GM12878 (cell line): ENCODE measurements around the gene WDR76. TPM values are rescaled to one million over a fixed set of nuclear protein-coding genes. Genes with fewer than 3 reads are reported as not detected.

Source experiments
- ATAC-seq: fragments of 200-7000 bp; cut with Tn5 transposase; 3 replicates; pipeline ENCODE4 v1.9.1; 2020; ENCODE audit warnings: mild to moderate bottlenecking, moderate library complexity
- BruUV-seq: library from RNA; stranded (reverse); fragments of 400-500 nt; replicated peaks from 2 replicates; lab custom pipeline; 2021; lab: Mats Ljungman, UMichigan
- CTCF ChIA-PET: fragments of 300-600 bp; sonication (Branson Sonifier 250); formaldehyde crosslinking; extraction: SDS; loops from one replicate; lab custom pipeline; 2021; ENCODE audit warnings: inconsistent platforms; lab: Yijun Ruan, JAX
- POLR2A ChIA-PET: fragments of 350-600 bp; formaldehyde crosslinking; extraction: SDS; loops from one replicate; lab custom pipeline; 2021; ENCODE audit warnings: inconsistent platforms; lab: Charles Lee
- RAD21 ChIA-PET: fragments of 300-600 bp; sonication (Branson Sonifier 250); formaldehyde crosslinking; loops from one replicate; lab custom pipeline; 2023; ENCODE audit warnings: antibody characterized with exemption; ENCODE audit not compliant: unreplicated experiment; lab: Charles Lee
- SMC1A ChIA-PET: fragments of 300-600 bp; sonication (Branson Sonifier 250); formaldehyde crosslinking; loops from one replicate; lab custom pipeline; 2023; ENCODE audit not compliant: unreplicated experiment, uncharacterized antibody; lab: Charles Lee
- DNase-seq: peaks from one replicate; pipeline ENCODE4 v3.0.0-alpha.2; 2011; ENCODE audit warnings: low read depth, low spot score
- FAIRE-seq: peaks from 3 replicates; lab custom pipeline; 2011; peaks lifted over from hg19 to GRCh38; lab: Jason Lieb, UNC
- H2AFZ ChIP-seq: 2 replicates; pipeline ENCODE4 v1.6.0; 2011; ENCODE audit warnings: low read depth, low read length, control low read depth; ENCODE audit not compliant: control insufficient read depth
- H3K27ac ChIP-seq: 2 replicates; pipeline ENCODE4 v1.5.1; 2011; ENCODE audit warnings: control low read depth; ENCODE audit not compliant: control insufficient read depth, insufficient read depth
- H3K27me3 ChIP-seq, 2 experiments: replicated peaks in 1 of 2; 2 replicates each; pipeline versions ENCODE4 v1.6.0 to v1.6.1; 2011; ENCODE audit warnings: low read length in 1 of 2; ENCODE audit not compliant: control insufficient read depth in 2 of 2, insufficient read depth in 2 of 2
- H3K36me3 ChIP-seq, 2 experiments: 2 replicates each; pipeline ENCODE4 v1.5.1; 2011; ENCODE audit warnings: low read length in 1 of 2; ENCODE audit not compliant: control insufficient read depth in 2 of 2, insufficient read depth in 2 of 2
- H3K4me1 ChIP-seq: 2 replicates; pipeline ENCODE4 v1.6.1; 2011; ENCODE audit warnings: mild to moderate bottlenecking, low read length, moderate library complexity, mixed read lengths; ENCODE audit not compliant: control insufficient read depth, insufficient read depth
- H3K4me2 ChIP-seq: 2 replicates; pipeline ENCODE4 v1.6.0; 2011; ENCODE audit warnings: control low read depth; ENCODE audit not compliant: control insufficient read depth, insufficient read depth
- H3K4me3 ChIP-seq: fragments of 200-600 bp; sonication (generic); 2 replicates; pipeline ENCODE4 v1.5.1; 2016
- H3K79me2 ChIP-seq: 2 replicates; pipeline ENCODE4 v1.6.0; 2011; ENCODE audit warnings: low read length; ENCODE audit not compliant: control insufficient read depth, insufficient read depth
- H3K9ac ChIP-seq: 2 replicates; pipeline ENCODE4 v1.8.0; 2011; ENCODE audit warnings: low read length, control low read depth, mixed read lengths; ENCODE audit not compliant: control insufficient read depth, insufficient read depth
- H3K9me3 ChIP-seq: replicated peaks from 3 replicates; pipeline ENCODE4 v1.5.1; 2011; ENCODE audit warnings: mild to moderate bottlenecking, low read length; ENCODE audit not compliant: control insufficient read depth, insufficient read depth
- H4K20me1 ChIP-seq: 2 replicates; pipeline ENCODE4 v1.6.0; 2011; ENCODE audit not compliant: control insufficient read depth, insufficient read depth
- BRCA1 ChIP-seq: IDR thresholded peaks from 2 replicates; pipeline ENCODE4 v1.6.1; 2011; ENCODE audit warnings: low read depth, low read length, improper control_type of control experiment
- CBX5 ChIP-seq: sonication (generic); IDR thresholded peaks from 2 replicates; pipeline ENCODE4 v1.6.1; 2016; ENCODE audit warnings: low read depth, moderate library complexity, mild to moderate bottlenecking, inconsistent platforms
- E4F1 ChIP-seq: fragments of 450-650 bp; IDR thresholded peaks from 2 replicates; pipeline ENCODE4 v1.6.1; 2018; ENCODE audit warnings: borderline replicate concordance, mild to moderate bottlenecking; ENCODE audit not compliant: partially characterized antibody
- EZH2 ChIP-seq: IDR thresholded peaks from 2 replicates; pipeline ENCODE4 v1.6.1; 2012; ENCODE audit warnings: low read depth, mild to moderate bottlenecking, control low read depth, inconsistent platforms, low read length, borderline replicate concordance; ENCODE audit not compliant: control insufficient read depth
- JUNB ChIP-seq: IDR thresholded peaks from 2 replicates; pipeline ENCODE4 v1.6.1; 2016; ENCODE audit warnings: antibody characterized with exemption, mild to moderate bottlenecking
- MYC ChIP-seq: IDR thresholded peaks from 2 replicates; pipeline ENCODE4 v1.6.1; 2011; ENCODE audit warnings: mild to moderate bottlenecking, low read length, moderate library complexity, inconsistent platforms; ENCODE audit not compliant: insufficient read depth, insufficient replicate concordance, insufficient read length, severe bottlenecking
- PML ChIP-seq: IDR thresholded peaks from 2 replicates; pipeline ENCODE4 v1.6.1; 2012; ENCODE audit warnings: low read length, inconsistent platforms
- POLR2AphosphoS5 ChIP-seq: IDR thresholded peaks from 2 replicates; pipeline ENCODE4 v1.6.1; 2011; ENCODE audit warnings: mild to moderate bottlenecking, low read length, inconsistent platforms
- WGBS: methylation state at CpG from one replicate; pipeline ENCODE4 v1.1.6; 2016; ENCODE audit warnings: low lambda C conversion rate; ENCODE audit not compliant: insufficient replicate concordance, insufficient coverage; ENCODE audit errors: missing lambda C conversion rate; 5-methylcytosine and 5-hydroxymethylcytosine counted together
- in situ Hi-C: fragments of 300-500 bp; cut with MboI; formaldehyde crosslinking; loops from 9 replicates; pipeline ENCODE4 v1.14.3; 2018; ENCODE audit warnings: mixed read lengths
- intact Hi-C: fragments of 100-400 bp; cut with micrococcal nuclease; formaldehyde crosslinking; loops from one replicate; pipeline ENCODE4 v1.14.2; 2022; ENCODE audit not compliant: unreplicated experiment
- polyA plus RNA-seq, 11 experiments: library from polyadenylated mRNA; depleted of rRNA in 4 of 11; unstranded in 6 of 11; stranded (reverse) in 5 of 11; fragments of >200 nt; fragmentation: Nextera tagmentation in 4 of 11; fragmentation: Illumina TruSeq in 1 of 11; extraction: Ambion mirVana in 4 of 11; extraction: Trizol in 1 of 11; gene quantifications; 1 replicate in 1 of 11; 2 replicates in 10 of 11; pipeline versions ENCODE4 v1.2.1 to v1.2.3, GENCODE V29; 2011 to 2016; ENCODE audit warnings: inconsistent platforms in 2 of 11, missing spikeins in 2 of 11, low read depth in 1 of 11
- total RNA-seq, 4 experiments: library from RNA; depleted of rRNA in 3 of 4; stranded (reverse); fragments of >200 nt in 3 of 4; fragmentation: Illumina TruSeq in 1 of 4; extraction: Trizol in 1 of 4; gene quantifications; 2 replicates each; pipeline versions ENCODE4 v1.2.1 to v1.2.3, GENCODE V29; 2013 to 2021
- TF ChIP-seq, protein P1 (sequence below): fragments of 450-650 bp; IDR thresholded peaks from 2 replicates; pipeline ENCODE4 v1.6.1; 2017; ENCODE audit warnings: mild to moderate bottlenecking, moderate library complexity
- TF ChIP-seq, protein P2 (sequence below): fragments of 450-650 bp; IDR thresholded peaks from 2 replicates; pipeline ENCODE4 v1.6.1; 2017; ENCODE audit warnings: borderline replicate concordance

The WDR76 gene
- total and polyA plus RNA-seq, 10 of the 15 experiments (the other 5 are each of a cell fraction or from before 2014, with no cell fraction given), result 8.0 to 59.7 (median 34.5) TPM

DNA sequence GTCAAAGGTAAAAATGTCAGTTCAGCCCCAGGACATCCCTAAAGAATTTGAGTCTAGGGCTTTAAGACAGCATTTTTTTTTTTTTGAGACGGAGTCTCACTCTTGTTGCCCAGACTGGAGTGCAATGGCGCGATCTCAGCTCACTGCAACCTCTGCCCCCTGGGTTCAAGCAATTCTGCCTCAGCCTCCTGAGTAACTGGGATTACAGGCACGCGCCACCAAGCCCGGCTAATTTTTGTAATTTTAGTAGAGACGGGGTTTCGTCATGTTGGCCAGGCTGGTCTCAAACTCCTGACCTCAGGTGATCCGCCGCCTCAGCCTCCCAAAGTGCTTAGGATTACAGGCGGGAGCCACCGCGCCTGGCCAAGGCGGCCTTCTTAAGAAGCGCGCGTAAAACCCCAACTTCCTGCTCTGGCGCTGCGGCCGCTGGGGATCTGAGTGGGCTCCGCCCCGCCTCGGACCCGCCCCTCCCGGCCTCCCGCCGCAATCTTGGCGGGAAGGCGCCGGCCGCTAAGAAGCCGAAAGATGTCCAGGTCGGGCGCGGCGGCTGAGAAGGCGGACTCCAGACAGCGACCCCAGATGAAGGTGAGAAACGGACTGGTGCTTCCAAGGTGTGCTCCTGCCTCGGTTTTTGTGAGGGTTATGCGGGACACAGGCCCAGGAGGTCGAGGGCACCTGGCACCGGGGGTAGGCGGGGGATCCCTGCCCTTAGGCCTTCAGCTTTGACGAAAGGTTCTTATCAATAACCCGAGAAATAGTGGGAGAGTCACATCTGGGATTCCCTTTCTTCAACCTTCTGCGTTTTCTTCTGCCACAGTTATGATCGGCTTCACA, at the start of gene WDR76 (continued):
- TF ChIP-seq EZH2, result no peak
- no peak for TF ChIP-seq MYC
- TF ChIP-seq, all 136 proteins: peak for 29

DNA sequence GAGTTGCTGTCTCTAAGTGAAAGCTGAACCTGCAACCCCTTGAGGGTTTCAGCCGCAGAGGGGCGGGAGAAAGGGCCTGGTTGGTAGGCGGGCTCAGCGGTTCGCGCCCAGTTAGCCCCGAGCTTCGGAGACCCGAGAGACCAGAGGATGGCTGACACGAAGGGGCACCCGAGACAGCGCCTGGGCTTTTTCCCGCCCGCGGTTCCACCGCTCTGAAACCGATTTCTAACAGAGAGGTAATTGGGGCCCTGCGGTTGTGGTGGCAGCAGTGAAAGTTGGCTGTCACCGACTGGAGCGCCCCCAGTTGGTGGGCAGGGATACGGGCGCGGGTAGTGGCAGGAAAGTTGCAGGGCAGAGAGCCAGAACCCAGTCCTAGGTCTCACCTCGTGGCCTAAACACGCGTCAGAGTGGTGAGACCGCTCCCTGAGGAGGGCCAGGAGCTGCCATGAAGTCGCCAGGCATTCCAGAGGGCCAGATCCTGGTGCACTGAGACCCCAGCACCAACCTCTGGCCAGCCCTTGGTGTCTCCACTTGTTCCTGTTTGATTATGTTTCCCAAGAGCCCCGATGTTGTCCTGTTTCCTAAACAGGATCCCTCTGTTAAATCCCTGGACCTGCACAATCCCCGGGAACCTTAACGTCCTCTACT, 49.4 kb upstream of the WDR76 start:
- Histone ChIP-seq H2AFZ (peak overlapping the region; percentile 68), H3K27ac (peak overlapping the region; percentile 91), H3K4me2 (peak overlapping the region; percentile 100), H3K27me3 (no peaks in the 10 kb centered on the region), H3K4me1 (peaks cover 16% of the 10 kb centered on the region), H3K9me3 (no peaks in the 10 kb centered on the region; the same call in 2 of the 3 replicates), H3K36me3 (peaks cover 4 to 8% of the 10 kb centered on the region in 2 experiments), H3K79me2 (no peaks in the 10 kb centered on the region), H3K4me3 (peak overlapping the region; percentile 78), H3K9ac (peak overlapping the region; percentile 79), H4K20me1 (no peaks in the 10 kb centered on the region)
- intact Hi-C loops (loop anchor here (1.0 to 5.0 kb wide), 3 partner anchors 11 to 50 kb away; partner anchors contain the start of gene WDR76), in situ Hi-C loops (loop anchor here (25.0 kb wide), 1 partner anchor 1515 kb away; the partner anchor contains the start of genes GANC and TMEM87A)
- BruUV-seq, result TSS peak; percentile 67
- CTCF ChIA-PET, result interaction anchor here (1.1 to 5.8 kb wide), 9 partner anchors 11 to 54 kb away, joined by 3 to 72 read pairs (median 6); partner anchors contain the start of genes HYPK, SERF2 and SERINC4
- SMC1A ChIA-PET, result interaction anchor here (0.6 to 14.9 kb wide), 12 partner anchors 9 to 54 kb away, joined by 3 to 129 read pairs (median 4); partner anchors contain the start of genes PDIA3 and SERF2
- RAD21 ChIA-PET, result interaction anchor here (0.6 to 3.5 kb wide), 15 partner anchors 8 to 564 kb away, joined by 3 to 54 read pairs (median 8); partner anchors contain the start of genes HYPK, MFAP1, SERF2 and SERINC4
- 1% methylated on average over 31 of the region's 31 CpGs for WGBS
- POLR2A ChIA-PET, result interaction anchor here (0.6 to 4.4 kb wide), 13 partner anchors 11 to 933 kb away, joined by 3 to 58 read pairs (median 6); partner anchors contain the start of genes HYPK, MFAP1, PATL2 and SERF2
- FAIRE-seq, result peak; percentile 68
- peak; percentile 86 for ATAC-seq
- peak; percentile 78 for DNase-seq
- TF ChIP-seq POLR2AphosphoS5 (0 out of 2 replicates have a peak, but pooled peaks have one; percentile 35), CBX5 (peak; percentile 87), JUNB (no peak), E4F1 (no peak), BRCA1 (no peak), PML (0 out of 2 replicates have a peak, but pooled peaks have one; percentile 62)
- TF ChIP-seq, protein P1, sequence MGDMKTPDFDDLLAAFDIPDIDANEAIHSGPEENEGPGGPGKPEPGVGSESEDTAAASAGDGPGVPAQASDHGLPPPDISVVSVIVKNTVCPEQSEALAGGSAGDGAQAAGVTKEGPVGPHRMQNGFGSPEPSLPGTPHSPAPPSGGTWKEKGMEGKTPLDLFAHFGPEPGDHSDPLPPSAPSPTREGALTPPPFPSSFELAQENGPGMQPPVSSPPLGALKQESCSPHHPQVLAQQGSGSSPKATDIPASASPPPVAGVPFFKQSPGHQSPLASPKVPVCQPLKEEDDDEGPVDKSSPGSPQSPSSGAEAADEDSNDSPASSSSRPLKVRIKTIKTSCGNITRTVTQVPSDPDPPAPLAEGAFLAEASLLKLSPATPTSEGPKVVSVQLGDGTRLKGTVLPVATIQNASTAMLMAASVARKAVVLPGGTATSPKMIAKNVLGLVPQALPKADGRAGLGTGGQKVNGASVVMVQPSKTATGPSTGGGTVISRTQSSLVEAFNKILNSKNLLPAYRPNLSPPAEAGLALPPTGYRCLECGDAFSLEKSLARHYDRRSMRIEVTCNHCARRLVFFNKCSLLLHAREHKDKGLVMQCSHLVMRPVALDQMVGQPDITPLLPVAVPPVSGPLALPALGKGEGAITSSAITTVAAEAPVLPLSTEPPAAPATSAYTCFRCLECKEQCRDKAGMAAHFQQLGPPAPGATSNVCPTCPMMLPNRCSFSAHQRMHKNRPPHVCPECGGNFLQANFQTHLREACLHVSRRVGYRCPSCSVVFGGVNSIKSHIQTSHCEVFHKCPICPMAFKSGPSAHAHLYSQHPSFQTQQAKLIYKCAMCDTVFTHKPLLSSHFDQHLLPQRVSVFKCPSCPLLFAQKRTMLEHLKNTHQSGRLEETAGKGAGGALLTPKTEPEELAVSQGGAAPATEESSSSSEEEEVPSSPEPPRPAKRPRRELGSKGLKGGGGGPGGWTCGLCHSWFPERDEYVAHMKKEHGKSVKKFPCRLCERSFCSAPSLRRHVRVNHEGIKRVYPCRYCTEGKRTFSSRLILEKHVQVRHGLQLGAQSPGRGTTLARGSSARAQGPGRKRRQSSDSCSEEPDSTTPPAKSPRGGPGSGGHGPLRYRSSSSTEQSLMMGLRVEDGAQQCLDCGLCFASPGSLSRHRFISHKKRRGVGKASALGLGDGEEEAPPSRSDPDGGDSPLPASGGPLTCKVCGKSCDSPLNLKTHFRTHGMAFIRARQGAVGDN, result no peak
- TF ChIP-seq, protein P2, sequence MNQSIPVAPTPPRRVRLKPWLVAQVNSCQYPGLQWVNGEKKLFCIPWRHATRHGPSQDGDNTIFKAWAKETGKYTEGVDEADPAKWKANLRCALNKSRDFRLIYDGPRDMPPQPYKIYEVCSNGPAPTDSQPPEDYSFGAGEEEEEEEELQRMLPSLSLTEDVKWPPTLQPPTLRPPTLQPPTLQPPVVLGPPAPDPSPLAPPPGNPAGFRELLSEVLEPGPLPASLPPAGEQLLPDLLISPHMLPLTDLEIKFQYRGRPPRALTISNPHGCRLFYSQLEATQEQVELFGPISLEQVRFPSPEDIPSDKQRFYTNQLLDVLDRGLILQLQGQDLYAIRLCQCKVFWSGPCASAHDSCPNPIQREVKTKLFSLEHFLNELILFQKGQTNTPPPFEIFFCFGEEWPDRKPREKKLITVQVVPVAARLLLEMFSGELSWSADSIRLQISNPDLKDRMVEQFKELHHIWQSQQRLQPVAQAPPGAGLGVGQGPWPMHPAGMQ, result peak; percentile 66; the same call in 1 of the 2 replicates
